Endothelial cell of umbilical vein (primary cell): ENCODE measurements around the gene SVIL. TPM values are rescaled to one million over a fixed set of nuclear protein-coding genes. Genes with fewer than 3 reads are reported as not detected.

Experiments
- BruUV-seq: library from RNA; stranded (reverse); fragments of 400-500 nt; replicated peaks from 2 replicates; lab custom pipeline; 2021; lab: Mats Ljungman, UMichigan
- CTCF ChIA-PET: fragments of 300-600, 350-600 bp; sonication (Branson Sonifier 250); formaldehyde crosslinking; loops from one replicate; lab custom pipeline; 2021; ENCODE audit warnings: antibody characterized with exemption, inconsistent platforms; lab: Charles Lee
- POLR2A ChIA-PET: fragments of 300-600, 350-600 bp; sonication (Branson Sonifier 250); formaldehyde crosslinking; loops from one replicate; lab custom pipeline; 2021; ENCODE audit warnings: antibody characterized with exemption, inconsistent platforms; lab: Charles Lee
- DNase-seq: peaks from one replicate; pipeline ENCODE4 v3.0.0-alpha.2; 2011; ENCODE audit warnings: low read depth, low spot score
- FAIRE-seq: peaks from 2 replicates; lab custom pipeline; 2011; peaks lifted over from hg19 to GRCh38; lab: Jason Lieb, UNC
- H2AFZ ChIP-seq: 2 replicates; pipeline ENCODE4 v1.6.0; 2012; ENCODE audit warnings: low read depth, low read length, control low read depth, inconsistent platforms
- H3K27ac ChIP-seq: 2 replicates; pipeline ENCODE4 v1.5.1; 2011; ENCODE audit warnings: low read depth, mild to moderate bottlenecking, control low read depth, low read length, moderate library complexity; ENCODE audit not compliant: insufficient read depth
- H3K27me3 ChIP-seq, 2 experiments: 2 replicates each; pipeline versions ENCODE4 v1.6.0 to v1.6.1; 2011; ENCODE audit warnings: low read length in 2 of 2, mixed read lengths in 1 of 2; ENCODE audit not compliant: control insufficient read depth in 2 of 2, insufficient read depth in 2 of 2
- H3K36me3 ChIP-seq, 2 experiments: 2 replicates in 1 of 2; 3 replicates in 1 of 2; pipeline ENCODE4 v1.5.1; 2011; ENCODE audit warnings: low read length in 2 of 2, mild to moderate bottlenecking in 1 of 2, moderate library complexity in 1 of 2; ENCODE audit not compliant: control insufficient read depth in 2 of 2, insufficient read depth in 2 of 2; ENCODE audit errors: extremely low read depth in 1 of 2
- H3K4me1 ChIP-seq: 3 replicates; pipeline ENCODE4 v1.5.1; 2011; ENCODE audit warnings: mild to moderate bottlenecking, low read length; ENCODE audit not compliant: control insufficient read depth, insufficient read depth; ENCODE audit errors: extremely low read depth
- H3K4me2 ChIP-seq: 2 replicates; pipeline ENCODE4 v1.6.1; 2011; ENCODE audit warnings: low read length, control low read depth, mixed read lengths; ENCODE audit not compliant: insufficient read depth
- H3K4me3 ChIP-seq, 3 experiments: fragments of 200-600 bp in 1 of 3; sonication (generic), shearing (Covaris generic) in 1 of 3; replicated peaks in 1 of 3; 2 replicates each; pipeline ENCODE4 v1.5.1; 2011 to 2016; ENCODE audit warnings: control low read depth in 3 of 3, low read length in 3 of 3, mild to moderate bottlenecking in 2 of 3, inconsistent platforms in 1 of 3, low read depth in 1 of 3, moderate library complexity in 1 of 3; ENCODE audit not compliant: insufficient read depth in 1 of 3
- H3K79me2 ChIP-seq: 2 replicates; pipeline ENCODE4 v1.6.0; 2012; ENCODE audit warnings: low read length, inconsistent platforms; ENCODE audit not compliant: control insufficient read depth, insufficient read depth
- H3K9ac ChIP-seq: replicated peaks from 2 replicates; pipeline ENCODE3; 2011; ENCODE audit warnings: low read length, control low read depth; ENCODE audit not compliant: insufficient read depth; ENCODE audit errors: extremely low read depth
- H3K9me1 ChIP-seq: replicated peaks from 3 replicates; pipeline ENCODE4 v1.6.0; 2011; ENCODE audit warnings: mild to moderate bottlenecking, low read length; ENCODE audit not compliant: control insufficient read depth, insufficient read depth; ENCODE audit errors: extremely low read depth
- H3K9me3 ChIP-seq: replicated peaks from 2 replicates; pipeline ENCODE4 v1.5.1; 2012; ENCODE audit warnings: low read length, inconsistent platforms; ENCODE audit not compliant: control insufficient read depth, insufficient read depth
- H4K20me1 ChIP-seq: replicated peaks from 2 replicates; pipeline ENCODE3; 2011; ENCODE audit warnings: mild to moderate bottlenecking, low read length; ENCODE audit not compliant: control insufficient read depth, insufficient read depth; ENCODE audit errors: extremely low read depth
- CTCF ChIP-seq, 2 donors: IDR thresholded peaks; 1 replicate in 1 of 2; 2 replicates in 1 of 2; pipeline ENCODE4 v1.5.1; 2011; ENCODE audit warnings: low read length in 2 of 2, mild to moderate bottlenecking in 2 of 2, moderate library complexity in 2 of 2, control low read depth in 1 of 2, inconsistent platforms in 1 of 2, low read depth in 1 of 2; ENCODE audit not compliant: insufficient read depth in 1 of 2; ENCODE audit errors: extremely low read depth in 1 of 2
- EZH2 ChIP-seq: IDR thresholded peaks from 2 replicates; pipeline ENCODE4 v1.6.1; 2012; ENCODE audit warnings: borderline replicate concordance, low read depth, mild to moderate bottlenecking, moderate library complexity, low read length, inconsistent platforms; ENCODE audit not compliant: severe bottlenecking
- FOS ChIP-seq: IDR thresholded peaks from 2 replicates; pipeline ENCODE4 v1.6.1; 2011; ENCODE audit warnings: mild to moderate bottlenecking, low read length, moderate library complexity, borderline replicate concordance; ENCODE audit not compliant: insufficient read depth
- GATA2 ChIP-seq: IDR thresholded peaks from 2 replicates; pipeline ENCODE4 v1.7.0; 2011; ENCODE audit warnings: low read depth, mild to moderate bottlenecking, moderate library complexity, mixed read lengths, low read length; ENCODE audit not compliant: insufficient read length, insufficient read depth
- JUN ChIP-seq: IDR thresholded peaks from 2 replicates; pipeline ENCODE4 v1.6.1; 2011; ENCODE audit warnings: borderline replicate concordance, low read depth; ENCODE audit not compliant: insufficient read length, insufficient read depth
- MAX ChIP-seq: IDR thresholded peaks from 2 replicates; pipeline ENCODE4 v1.6.1; 2011; ENCODE audit not compliant: insufficient read depth, insufficient read length
- MYC ChIP-seq: IDR thresholded peaks from one replicate; pipeline ENCODE4 v1.6.1; 2011; ENCODE audit warnings: mild to moderate bottlenecking, low read depth, low read length
- POLR2A ChIP-seq: IDR thresholded peaks from 2 replicates; pipeline ENCODE4 v1.6.1; 2012; ENCODE audit warnings: low read depth, mild to moderate bottlenecking, control low read depth, low read length
- POLR2AphosphoS5 ChIP-seq: IDR thresholded peaks from 2 replicates; pipeline ENCODE4 v1.6.1; 2012; ENCODE audit warnings: low read depth, mild to moderate bottlenecking, control low read depth, low read length, moderate library complexity; ENCODE audit not compliant: insufficient read depth
- dilution Hi-C: fragments of 300-500 bp; cut with MboI; formaldehyde crosslinking; loops from one replicate; pipeline ENCODE4 v1.15.0; 2019; ENCODE audit warnings: low sequenced_read_pairs; ENCODE audit not compliant: extremely low pct_ligation_motif_present
- intact Hi-C: fragments of 100-400 bp; cut with micrococcal nuclease; formaldehyde crosslinking; loops from one replicate; pipeline ENCODE4 v1.10.0; 2022
- polyA plus RNA-seq, 4 experiments: library from polyadenylated mRNA; depleted of rRNA in 3 of 4; stranded (reverse) in 3 of 4; unstranded in 1 of 4; fragments of >200 nt; gene quantifications; 2 replicates each; pipeline versions ENCODE4 v1.2.1 to v1.2.3, GENCODE V29; 2011 to 2012; ENCODE audit warnings: missing spikeins in 1 of 4
- total RNA-seq: library from RNA; stranded (reverse); gene quantifications from 2 replicates; pipeline ENCODE4 v1.2.3, GENCODE V29; 2021

Gene SVIL
- total and polyA plus RNA-seq, 2 donors (not counting 3 experiments of a cell fraction or from before 2014, with no cell fraction given), result 22.6 to 70.7 TPM

- DNase-seq, result no peak
- TF ChIP-seq CTCF (IDR thresholded peaks at IDR 0.05; ENCODE audit: extremely low read depth in 1 of 2, insufficient read depth in 1 of 2, low read depth in 1 of 2, low read length in 2 of 2) (no peak), GATA2 (no peak), MAX (no peak), MYC (no peak), EZH2 (no peak), POLR2AphosphoS5 (no peak), FOS (no peak), JUN (no peak), POLR2A (no peak)
- Histone ChIP-seq H3K27me3 (no peaks in the 10 kb centered on the region), H3K4me2 (no peak overlapping the region), H3K9ac (no peak overlapping the region), H3K9me3 (peaks cover 2% of the 10 kb centered on the region), H3K36me3 (peaks cover 2% of the 10 kb centered on the region in 2 experiments), H4K20me1 (no peaks in the 10 kb centered on the region), H3K4me3 (no peak overlapping the region), H2AFZ (no peak overlapping the region), H3K27ac (no peak overlapping the region), H3K79me2 (peaks cover 2% of the 10 kb centered on the region), H3K4me1 (peaks cover 31% of the 10 kb centered on the region), H3K9me1 (no peaks in the 10 kb centered on the region)
- BruUV-seq, result no TSS peak
- CTCF ChIA-PET, result no interaction called here
- dilution Hi-C loops (no loop called here), intact Hi-C loops (no loop called here)
- FAIRE-seq, result no peak
- POLR2A ChIA-PET, result no interaction called here
These were observed 36.0 kb upstream of the SVIL start for GRCh38 chr10:29670761-29671160.
